Esophagus squamous epithelium (tissue), 4 donors: ENCODE measurements around the gene PTPRJ.

ENCODE experiments used
- CTCF ChIP-seq, 6 experiments: fragments of 450-650 bp in 4 of 6; fragments of 200-600 bp in 2 of 6; sonication (generic) in 2 of 6; IDR thresholded peaks; one replicate each; pipeline ENCODE4 v1.5.1; 2016 to 2019; ENCODE audit warnings: antibody characterized with exemption in 6 of 6, mild to moderate bottlenecking in 4 of 6, moderate library complexity in 4 of 6
- POLR2A ChIP-seq, 4 donors: fragments of 450-650 bp; IDR thresholded peaks; one replicate each; pipeline ENCODE4 v1.6.1; 2017; ENCODE audit warnings: antibody characterized with exemption in 4 of 4, mild to moderate bottlenecking in 4 of 4, moderate library complexity in 3 of 4

- TF ChIP-seq CTCF (IDR thresholded peaks at IDR 0.05) (no peak), POLR2A (IDR thresholded peaks at IDR 0.05) (no peak)
Observed at GRCh38 chr11:48062649-48063048, 82.3 kb downstream of the PTPRJ start.
